ENCODE measurements around the gene TACR1. TPM values are rescaled to one million over a fixed set of nuclear protein-coding genes. Genes with fewer than 3 reads are reported as not detected.
A peak's percentile ranks its signal among the peaks of the same experiment; 100 is the strongest.

The TACR1 gene
- total RNA-seq, 4 donors from 2014 or later = 3.3 to 10.8 (median 5.3) TPM

GRCh38 chr2:75068546-75068945, 130.8 kb downstream of the TACR1 start:
- 92 to 93% methylated on average over 1 of the region's 1 CpG for WGBS, 2 donors
- no peak for DNase-seq (ENCODE audit: low spot score in 2 of 2)
- TF ChIP-seq EP300 (IDR thresholded peaks at IDR 0.05) (no peak), POLR2A (IDR thresholded peaks at IDR 0.05) (no peak), CTCF (IDR thresholded peaks at IDR 0.05) (no peak)
- Histone ChIP-seq H3K27ac (no peak overlapping the region), H3K36me3 (no peaks in the 10 kb centered on the region), H3K4me3 (no peak overlapping the region), H3K27me3 (no peaks in the 10 kb centered on the region), H3K9me3 (no peaks in the 10 kb centered on the region), H3K4me1 (peaks cover 0 to 23% (median 0%) of the 10 kb centered on the region in 4 donors)

DNA sequence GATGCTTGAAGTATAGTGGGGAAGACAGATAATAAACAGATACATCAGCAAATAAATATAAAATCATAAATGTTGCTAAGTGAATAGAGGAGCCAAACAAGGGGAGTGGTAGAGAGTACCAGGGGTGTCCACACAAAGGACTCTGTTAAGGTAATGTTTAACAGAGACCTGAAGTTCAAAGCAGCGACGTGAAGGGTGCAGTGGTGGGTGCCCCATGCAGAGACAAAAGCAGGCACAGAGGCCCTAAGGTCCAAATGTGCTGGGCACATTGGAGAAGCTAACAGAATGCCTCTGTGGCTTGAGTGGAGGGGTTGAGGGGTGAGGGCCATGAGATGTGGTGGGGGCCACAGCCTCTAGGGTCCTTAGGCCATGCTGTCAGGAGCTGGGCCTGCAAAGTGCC, 131.8 kb downstream of the TACR1 start:
- TF ChIP-seq CTCF (IDR thresholded peaks at IDR 0.05) = no peak
- TF ChIP-seq POLR2A (IDR thresholded peaks at IDR 0.05) = no peak
- no peak for TF ChIP-seq EP300 (IDR thresholded peaks at IDR 0.05)

GRCh38 chr2:75066121-75066902, 133.0 kb downstream of the TACR1 start:
- H3K9me3 ChIP-seq = no peaks in the 10 kb centered on the region
- H3K27me3 ChIP-seq = no peaks in the 10 kb centered on the region
- TF ChIP-seq POLR2A (IDR thresholded peaks at IDR 0.05) (no peak), EP300 (IDR thresholded peaks at IDR 0.05) (no peak), CTCF (IDR thresholded peaks at IDR 0.05) (no peak)
- no peak overlapping the region for H3K27ac ChIP-seq
- DNase-seq (ENCODE audit: low spot score in 2 of 2) = no peak
- no peaks in the 10 kb centered on the region for H3K36me3 ChIP-seq
- 36 to 51% methylated on average over 6 of the region's 6 CpGs for WGBS, 2 donors
- H3K4me3 ChIP-seq = no peak overlapping the region
- H3K4me1 ChIP-seq = peaks cover 0 to 23% (median 0%) of the 10 kb centered on the region in 4 donors

More for the DNA sequence above, 131.8 kb downstream of the TACR1 start:
- Histone ChIP-seq H3K36me3 (no peaks in the 10 kb centered on the region), H3K4me1 (peaks cover 0 to 23% (median 0%) of the 10 kb centered on the region in 4 donors), H3K9me3 (no peaks in the 10 kb centered on the region), H3K27ac (no peak overlapping the region), H3K27me3 (no peaks in the 10 kb centered on the region), H3K4me3 (no peak overlapping the region)
- DNase-seq (ENCODE audit: low spot score in 2 of 2) = no peak
- WGBS, 2 donors = 97 to 100% methylated on average over 2 of the region's 2 CpGs

DNA sequence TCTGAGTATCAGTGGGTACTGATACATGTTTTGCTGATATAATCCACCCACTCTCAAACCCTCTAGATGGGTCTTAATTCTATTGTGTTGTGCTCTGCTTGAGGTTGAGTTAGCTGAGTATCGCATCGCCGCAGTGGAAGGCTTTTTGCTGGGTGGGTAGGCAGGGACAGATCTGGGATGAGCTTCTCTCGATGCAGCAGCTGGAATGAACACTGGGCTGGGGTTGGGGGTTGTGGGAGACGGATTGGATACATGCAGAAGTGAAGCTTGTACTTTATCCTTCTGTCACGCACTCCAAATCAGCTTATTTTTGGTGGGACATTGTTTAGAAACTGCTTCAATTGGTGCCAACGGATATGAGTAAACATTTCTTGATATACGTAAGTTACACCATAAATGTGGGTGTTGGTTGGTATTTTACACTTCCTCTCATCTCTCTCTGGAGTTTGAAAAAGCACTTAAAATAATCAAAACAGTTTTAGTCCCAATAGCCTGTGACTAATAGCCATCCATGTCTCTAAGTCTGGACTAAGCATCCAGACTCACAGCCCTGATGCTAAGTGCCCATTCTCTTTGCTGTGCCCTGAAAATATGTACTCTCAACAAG, 133.8 kb downstream of the TACR1 start:
- Histone ChIP-seq H3K36me3 (no peaks in the 10 kb centered on the region), H3K27ac (no peak overlapping the region), H3K9me3 (no peaks in the 10 kb centered on the region), H3K4me3 (no peak overlapping the region), H3K27me3 (no peaks in the 10 kb centered on the region), H3K4me1 (peaks cover 0 to 23% (median 0%) of the 10 kb centered on the region in 4 donors)
- TF ChIP-seq CTCF (IDR thresholded peaks at IDR 0.05) = no peak
- 52 to 63% methylated on average over 8 of the region's 8 CpGs for WGBS, 2 donors
- DNase-seq (ENCODE audit: low spot score in 2 of 2) = no peak

DNA sequence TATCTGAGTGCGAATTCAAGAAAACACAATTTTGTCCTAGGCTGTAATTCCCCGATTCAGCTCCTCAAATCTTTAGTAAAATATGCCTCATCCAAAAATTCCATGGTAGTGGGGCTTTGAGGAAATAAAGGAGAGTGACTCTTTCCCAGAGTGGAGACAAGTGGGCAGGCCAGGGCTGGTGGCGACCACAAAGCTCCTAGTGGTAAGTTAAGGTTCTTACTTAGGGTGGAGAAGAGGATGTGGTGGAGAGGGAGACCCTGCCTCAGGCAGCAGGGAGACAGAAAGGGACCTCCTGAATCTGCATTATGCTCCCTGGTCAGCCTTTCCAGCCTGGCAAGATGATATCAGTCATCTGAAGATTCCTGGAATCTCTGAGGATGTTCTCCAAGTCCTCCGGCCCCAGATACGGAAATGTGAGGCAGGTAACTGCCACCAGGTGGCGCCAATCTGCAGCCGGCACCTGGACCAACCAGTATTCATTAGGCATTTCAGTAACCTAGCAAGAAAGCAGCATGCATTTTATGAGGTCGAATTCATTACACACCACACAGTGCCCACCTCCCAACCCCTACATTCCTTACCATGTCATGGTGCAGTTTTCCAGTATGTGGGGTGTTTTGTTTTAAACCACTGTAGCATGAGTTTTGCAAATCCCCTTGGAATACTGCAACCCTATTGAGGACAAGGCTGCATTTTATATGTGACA, 134.5 kb downstream of the TACR1 start:
- Histone ChIP-seq H3K27ac (no peak overlapping the region), H3K4me3 (no peak overlapping the region), H3K27me3 (no peaks in the 10 kb centered on the region), H3K36me3 (no peaks in the 10 kb centered on the region), H3K4me1 (peaks cover 0 to 23% (median 0%) of the 10 kb centered on the region in 4 donors), H3K9me3 (no peaks in the 10 kb centered on the region)
- TF ChIP-seq CTCF (IDR thresholded peaks at IDR 0.05) = peak; percentile 56 to 76 (median 58)
- no peak for TF ChIP-seq POLR2A (IDR thresholded peaks at IDR 0.05)
- 52 to 55% methylated on average over 8 of the region's 8 CpGs for WGBS, 2 donors
- DNase-seq (ENCODE audit: low spot score in 2 of 2) = peak in 1 of 2 donors; percentile 16
